Stomach (tissue), 9 donors: ENCODE results near the gene AJM1. TPM values are rescaled to one million over a fixed set of nuclear protein-coding genes. Genes with fewer than 3 reads are reported as not detected.
A peak's percentile ranks its signal among the peaks of the same experiment; 100 is the strongest.

Experiments
- DNase-seq, 2 donors: peaks; one replicate each; pipeline versions ENCODE4 v3.0.0 to v3.0.0-alpha.2; 2013 to 2019
- H3K27ac ChIP-seq, 5 donors: fragments of 200-600 bp in 4 of 5; sonication (generic) in 4 of 5; one replicate each; pipeline ENCODE4 v1.5.1; 2013 to 2019; ENCODE audit warnings: mild to moderate bottlenecking in 1 of 5, moderate library complexity in 1 of 5
- H3K27me3 ChIP-seq, 3 donors: fragments of 200-600 bp; sonication (generic); one replicate each; pipeline ENCODE4 v1.5.1; 2017 to 2019; ENCODE audit warnings: mixed run types in 1 of 3
- H3K36me3 ChIP-seq, 4 donors: fragments of 200-600 bp; sonication (generic); 1 replicate in 3 of 4; 2 replicates in 1 of 4; pipeline ENCODE4 v1.5.1; 2016 to 2019
- H3K4me1 ChIP-seq, 4 donors: fragments of 200-600 bp; sonication (generic); one replicate each; pipeline ENCODE4 v1.5.1; 2016 to 2019
- H3K4me3 ChIP-seq, 4 donors: fragments of 200-600 bp; sonication (generic) in 3 of 4; one replicate each; pipeline ENCODE4 v1.5.1; 2016 to 2019; ENCODE audit warnings: mild to moderate bottlenecking in 1 of 4
- H3K9me3 ChIP-seq, 4 donors: fragments of 200-600 bp; sonication (generic); one replicate each; pipeline ENCODE4 v1.5.1; 2016 to 2019
- CTCF ChIP-seq, 7 experiments: fragments of 450-650 bp in 4 of 7; fragments of 200-600 bp in 3 of 7; sonication (generic) in 3 of 7; IDR thresholded peaks; one replicate each; pipeline ENCODE4 v1.5.1; 2016 to 2019; ENCODE audit warnings: antibody characterized with exemption in 7 of 7, control low read depth in 2 of 7, mild to moderate bottlenecking in 1 of 7
- EP300 ChIP-seq: sonication (generic); formaldehyde crosslinking; IDR thresholded peaks from one replicate; pipeline ENCODE4 v1.6.1; 2017; ENCODE audit warnings: antibody characterized with exemption
- POLR2A ChIP-seq, 4 donors: fragments of 450-650 bp; IDR thresholded peaks; one replicate each; pipeline ENCODE4 v1.6.1; 2016; ENCODE audit warnings: antibody characterized with exemption in 4 of 4, control low read depth in 2 of 4, mild to moderate bottlenecking in 1 of 4, moderate library complexity in 1 of 4
- POLR2AphosphoS5 ChIP-seq, 3 donors: sonication (generic); formaldehyde crosslinking; IDR thresholded peaks; one replicate each; pipeline ENCODE4 v1.6.1; 2016; ENCODE audit warnings: antibody characterized with exemption in 3 of 3
- WGBS, 5 donors: extraction: QIAGEN DNeasy Blood & Tissue Kit in 3 of 5; methylation state at CpG; one replicate each; pipeline versions ENCODE4 v1.1.5 to v1.1.7; 2013 to 2018; 5-methylcytosine and 5-hydroxymethylcytosine counted together
- intact Hi-C: fragments of 100-400 bp; cut with DNase I; formaldehyde crosslinking; loops from one replicate; pipeline ENCODE4 v1.15.1; 2023; ENCODE audit warnings: low total_unique reads
- polyA plus RNA-seq, 3 donors: library from polyadenylated mRNA; stranded (reverse); fragments of 200-250 nt; gene quantifications; one replicate each; pipeline ENCODE4 v1.2.3, GENCODE V29; 2013
- total RNA-seq, 5 donors: library from RNA; depleted of rRNA; stranded (reverse); fragments of >200 nt; gene quantifications; one replicate each; pipeline versions ENCODE4 v1.1.0 to v1.2.3, GENCODE V29; 2014 to 2016
- donor health status: healthy with polysubstance abuse.
- donor health status: Bipolar disorder and iron deficiency.
- donor health status: healthy.

AJM1 gene
- total and polyA plus RNA-seq, 8 donors, result 0.46 to 37.4 (median 2.6) TPM

- Histone ChIP-seq H3K27me3 (peaks cover 0 to 25% (median 13%) of the 10 kb centered on the region in 3 donors), H3K27ac (no peak overlapping the region)
Measured at GRCh38 chr9:136850866-136851775, 8.8 kb downstream of the AJM1 start.

GRCh38 chr9:136851941-136852663 is 9.8 kb downstream of the AJM1 start, which contains the start of gene MAMDC4:
TSS of gene MAMDC4 (plus strand) at chr9:136852346. CDS start at chr9:136852417, 71 bp downstream.
- Histone ChIP-seq H3K27me3 (peaks cover 0 to 15% (median 4%) of the 10 kb centered on the region in 3 donors), H3K4me1 (peaks cover 23 to 77% (median 68%) of the 10 kb centered on the region in 4 donors), H3K27ac (no peak within 1 kb of the TSS), H3K9me3 (no peaks in the 10 kb centered on the region), H3K36me3 (peaks cover 8 to 12% (median 10%) of the 10 kb centered on the region in 4 donors), H3K4me3 (no peak within 1 kb of the TSS)
- intact Hi-C loops, result loop anchor here (10.0 kb wide), 1 partner anchor 93 kb away; the partner anchor contains the start of genes C8G and FBXW5
- WGBS, 5 donors, result 39 to 68% (median 57%) methylated on average over 4 to 23 of the region's 23 CpGs
- peak; percentile 40 to 57 for DNase-seq
- TF ChIP-seq POLR2AphosphoS5 (IDR thresholded peaks at IDR 0.05) (no peak), POLR2A (IDR thresholded peaks at IDR 0.05) (no peak), EP300 (no peak), CTCF (IDR thresholded peaks at IDR 0.05) (no peak)

More at GRCh38 chr9:136850866-136851775, 8.8 kb downstream of the AJM1 start:
- no peak for TF ChIP-seq POLR2AphosphoS5 (IDR thresholded peaks at IDR 0.05)
- H3K4me3 ChIP-seq, result peak overlapping the region in 2 of 4 donors; percentile 55 to 85
- intact Hi-C loops, result loop anchor here (10.0 kb wide), 1 partner anchor 94 kb away; the partner anchor contains the start of genes C8G and FBXW5
- peaks cover 31 to 76% (median 68%) of the 10 kb centered on the region in 4 donors for H3K4me1 ChIP-seq
- DNase-seq, result peak in 1 of 2 donors; percentile 19
- H3K36me3 ChIP-seq, result peaks cover 8 to 12% (median 10%) of the 10 kb centered on the region in 4 donors
- H3K9me3 ChIP-seq, result no peaks in the 10 kb centered on the region
- WGBS, 5 donors, result 78 to 89% (median 80%) methylated on average over 13 to 23 of the region's 23 CpGs

- 64 to 85% (median 84%) methylated on average over 8 to 29 of the region's 29 CpGs for WGBS, 5 donors
- no peak overlapping the region for H3K27ac ChIP-seq
- peak in 1 of 2 donors; percentile 16 for DNase-seq
- intact Hi-C loops, result loop anchor here (10.0 kb wide), 1 partner anchor 92 kb away; the partner anchor contains the start of genes C8G and FBXW5
- H3K36me3 ChIP-seq, result peaks cover 8 to 12% (median 10%) of the 10 kb centered on the region in 4 donors
- peaks cover 23 to 77% (median 68%) of the 10 kb centered on the region in 4 donors for H3K4me1 ChIP-seq
- peaks cover 0 to 7% (median 0%) of the 10 kb centered on the region in 3 donors for H3K27me3 ChIP-seq
- TF ChIP-seq CTCF (IDR thresholded peaks at IDR 0.05) (no peak), POLR2A (IDR thresholded peaks at IDR 0.05) (no peak), POLR2AphosphoS5 (IDR thresholded peaks at IDR 0.05) (no peak), EP300 (no peak)
- H3K4me3 ChIP-seq, result no peak overlapping the region
- no peaks in the 10 kb centered on the region for H3K9me3 ChIP-seq
Measured at GRCh38 chr9:136852664-136853595, 10.7 kb downstream of the AJM1 start.

- H3K27ac ChIP-seq, result no peak overlapping the region
- peaks cover 8 to 12% (median 10%) of the 10 kb centered on the region in 4 donors for H3K36me3 ChIP-seq
- no peak overlapping the region for H3K4me3 ChIP-seq
- no peaks in the 10 kb centered on the region for H3K9me3 ChIP-seq
- intact Hi-C loops, result loop anchor here (10.0 kb wide), 1 partner anchor 91 kb away; the partner anchor contains the start of genes C8G and FBXW5
- DNase-seq, result peak in 1 of 2 donors; percentile 16
- 82 to 90% (median 86%) methylated on average over 8 to 18 of the region's 18 CpGs for WGBS, 5 donors
- H3K4me1 ChIP-seq, result peaks cover 27 to 77% (median 68%) of the 10 kb centered on the region in 4 donors
- H3K27me3 ChIP-seq, result no peaks in the 10 kb centered on the region
- no peak for TF ChIP-seq CTCF (IDR thresholded peaks at IDR 0.05)
Measured at GRCh38 chr9:136853596-136854112, 11.4 kb downstream of the AJM1 start.
